Liver (tissue), 9 donors: ENCODE results near the gene MYL12B. TPM values are rescaled to one million over a fixed set of nuclear protein-coding genes. Genes with fewer than 3 reads are reported as not detected.
A peak's percentile ranks its signal among the peaks of the same experiment; 100 is the strongest.

ENCODE experiments used
- DNase-seq: peaks from one replicate; pipeline ENCODE4 v3.0.0-alpha.2; 2017; ENCODE audit warnings: low spot score
- H3K27ac ChIP-seq, 2 donors: one replicate each; pipeline ENCODE4 v1.7.0; 2013; ENCODE audit warnings: inconsistent platforms in 2 of 2, low read length in 2 of 2, control low read depth in 1 of 2, low read depth in 1 of 2, mild to moderate bottlenecking in 1 of 2
- H3K27me3 ChIP-seq, 4 donors: one replicate each; pipeline versions ENCODE4 v1.6.1 to v1.7.0; 2013; ENCODE audit warnings: low read length in 3 of 4, inconsistent platforms in 1 of 4, mild to moderate bottlenecking in 1 of 4, moderate library complexity in 1 of 4; ENCODE audit not compliant: control insufficient read depth in 4 of 4, insufficient read depth in 4 of 4
- H3K36me3 ChIP-seq, 4 donors: one replicate each; pipeline versions ENCODE4 v1.6.1 to v1.7.0; 2013; ENCODE audit warnings: low read length in 3 of 4, mild to moderate bottlenecking in 3 of 4, low read depth in 1 of 4, moderate library complexity in 1 of 4; ENCODE audit not compliant: control insufficient read depth in 4 of 4, insufficient read depth in 3 of 4
- H3K4me1 ChIP-seq, 4 donors: one replicate each; pipeline versions ENCODE4 v1.6.1 to v1.7.0; 2013; ENCODE audit warnings: low read length in 3 of 4, mild to moderate bottlenecking in 3 of 4, moderate library complexity in 1 of 4; ENCODE audit not compliant: control insufficient read depth in 4 of 4, insufficient read depth in 4 of 4
- H3K4me3 ChIP-seq, 3 donors: one replicate each; pipeline versions ENCODE4 v1.6.1 to v1.7.0; 2013; ENCODE audit warnings: low read length in 3 of 3, control low read depth in 1 of 3, low read depth in 1 of 3, mild to moderate bottlenecking in 1 of 3
- H3K9ac ChIP-seq, 2 donors: one replicate each; pipeline ENCODE4 v1.7.0; 2013; ENCODE audit warnings: low read length in 2 of 2, mild to moderate bottlenecking in 2 of 2, moderate library complexity in 2 of 2, control low read depth in 1 of 2, low read depth in 1 of 2
- H3K9me3 ChIP-seq, 4 donors: one replicate each; pipeline versions ENCODE4 v1.6.1 to v1.7.0; 2013; ENCODE audit warnings: low read length in 3 of 4; ENCODE audit not compliant: control insufficient read depth in 4 of 4
- ATF3 ChIP-seq: IDR thresholded peaks from 2 replicates; pipeline ENCODE4 v1.6.1; 2016; ENCODE audit warnings: antibody characterized with exemption
- CTCF ChIP-seq: fragments of 150-350 bp; IDR thresholded peaks from 2 replicates; pipeline ENCODE4 v1.5.1; 2017; ENCODE audit warnings: improper control_type of control experiment, low read depth, low read length; ENCODE audit not compliant: missing input control
- EGR1 ChIP-seq, 2 donors: IDR thresholded peaks; 2 replicates each; pipeline ENCODE4 v1.6.1; 2016 to 2018; ENCODE audit warnings: antibody characterized with exemption in 2 of 2, low read depth in 2 of 2
- FOXA1 ChIP-seq: IDR thresholded peaks from 2 replicates; pipeline ENCODE4 v1.6.1; 2016; ENCODE audit warnings: antibody characterized with exemption
- FOXA2 ChIP-seq: IDR thresholded peaks from 2 replicates; pipeline ENCODE4 v1.6.1; 2016; ENCODE audit warnings: antibody characterized with exemption
- GABPA ChIP-seq, 2 donors: IDR thresholded peaks in 1 of 2; conservative IDR thresholded peaks in 1 of 2; 2 replicates each; pipeline ENCODE4 v1.6.1; 2016; ENCODE audit warnings: antibody characterized with exemption in 2 of 2, mild to moderate bottlenecking in 1 of 2, moderate library complexity in 1 of 2
- HNF4A ChIP-seq, 2 donors: conservative IDR thresholded peaks; 2 replicates each; pipeline ENCODE4 v1.6.1; 2016; ENCODE audit warnings: antibody characterized with exemption in 2 of 2, mild to moderate bottlenecking in 2 of 2
- HNF4G ChIP-seq: IDR thresholded peaks from 2 replicates; pipeline ENCODE4 v1.6.1; 2016; ENCODE audit warnings: antibody characterized with exemption
- JUND ChIP-seq, 2 donors: IDR thresholded peaks; 2 replicates each; pipeline ENCODE4 v1.6.1; 2016; ENCODE audit warnings: antibody characterized with exemption in 2 of 2
- NR2F2 ChIP-seq: IDR thresholded peaks from 2 replicates; pipeline ENCODE4 v1.6.1; 2016; ENCODE audit warnings: antibody characterized with exemption
- RAD21 ChIP-seq, 2 donors: IDR thresholded peaks; 2 replicates each; pipeline ENCODE4 v1.6.1; 2016; ENCODE audit warnings: antibody characterized with exemption in 2 of 2, mild to moderate bottlenecking in 2 of 2
- RXRA ChIP-seq, 2 donors: IDR thresholded peaks; 2 replicates each; pipeline ENCODE4 v1.6.1; 2017 to 2018; ENCODE audit warnings: antibody characterized with exemption in 2 of 2, mild to moderate bottlenecking in 1 of 2
- SP1 ChIP-seq: IDR thresholded peaks from 2 replicates; pipeline ENCODE4 v1.6.1; 2018; ENCODE audit warnings: antibody characterized with exemption, mild to moderate bottlenecking
- TAF1 ChIP-seq: conservative IDR thresholded peaks from 2 replicates; pipeline ENCODE4 v1.6.1; 2016; ENCODE audit warnings: antibody characterized with exemption, mild to moderate bottlenecking
- YY1 ChIP-seq: IDR thresholded peaks from 2 replicates; pipeline ENCODE4 v1.6.1; 2016; ENCODE audit warnings: antibody characterized with exemption, mild to moderate bottlenecking
- WGBS: extraction: QIAGEN DNeasy Blood & Tissue Kit; methylation state at CpG from one replicate; pipeline ENCODE4 v1.1.7; 2013; 5-methylcytosine and 5-hydroxymethylcytosine counted together
- polyA plus RNA-seq, 2 donors: library from polyadenylated mRNA; stranded (reverse) in 1 of 2; unstranded in 1 of 2; fragments of 200-250 nt in 1 of 2; fragments of >200 nt in 1 of 2; fragmentation: Nextera tagmentation in 1 of 2; extraction: Ambion mirVana in 1 of 2; gene quantifications; one replicate each; pipeline versions ENCODE4 v1.2.1 to v1.2.3, GENCODE V29; 2013 to 2015
- total RNA-seq, 2 donors: library from RNA; depleted of rRNA; stranded (reverse); fragments of >200 nt; gene quantifications; one replicate each; pipeline ENCODE4 v1.2.3, GENCODE V29; 2014
- TF ChIP-seq, protein P1 (sequence below): IDR thresholded peaks from 2 replicates; pipeline ENCODE4 v1.6.1; 2016; ENCODE audit warnings: antibody characterized with exemption
- TF ChIP-seq, protein P2 (sequence below): IDR thresholded peaks from 2 replicates; pipeline ENCODE4 v1.6.1; 2016; ENCODE audit warnings: antibody characterized with exemption
- TF ChIP-seq, protein P3 (sequence below): IDR thresholded peaks from 2 replicates; pipeline ENCODE4 v1.6.1; 2016; ENCODE audit warnings: antibody characterized with exemption, mild to moderate bottlenecking
- donor health status: healthy.
- donor health status: healthy.
- donor health status: healthy.
- donor health status: healthy.
- donor health status: healthy.

Gene MYL12B
- total and polyA plus RNA-seq, 4 donors, result 106 to 303 (median 155) TPM

DNA sequence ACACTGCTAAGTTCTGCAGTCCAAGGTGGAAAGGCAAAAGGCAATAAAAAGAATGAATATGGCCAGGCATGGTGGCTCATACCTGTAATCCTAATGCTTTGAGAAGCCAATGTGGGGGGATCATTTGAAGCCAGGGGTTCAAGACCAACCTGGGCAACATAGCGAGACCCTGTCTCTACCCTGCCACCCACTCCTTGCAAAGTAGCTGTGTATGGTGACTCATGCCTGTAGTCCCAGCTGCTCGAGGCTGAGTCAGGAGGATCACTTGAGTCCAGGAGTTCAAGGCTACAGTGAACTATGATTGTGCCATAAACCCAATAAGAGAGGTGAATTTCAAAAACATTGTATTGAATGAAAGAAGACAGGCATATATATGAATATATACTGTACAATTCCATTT is 2.4 kb downstream of the MYL12B start:
- no peak overlapping the region for H3K4me3 ChIP-seq
- TF ChIP-seq HNF4A (conservative IDR thresholded peaks at IDR 0.05) (peak; percentile 4 to 25), FOXA2 (no peak), HNF4G (no peak), GABPA (IDR thresholded peaks at IDR 0.05 in 1 of 2, conservative IDR thresholded peaks at IDR 0.05 in 1 of 2) (no peak), RXRA (IDR thresholded peaks at IDR 0.05) (peak in 1 of 2 donors; percentile 38), SP1 (no peak), ATF3 (no peak), JUND (IDR thresholded peaks at IDR 0.05) (peak; percentile 26 to 35), EGR1 (IDR thresholded peaks at IDR 0.05; ENCODE audit: low read depth in 2 of 2) (no peak), NR2F2 (no peak), RAD21 (IDR thresholded peaks at IDR 0.05) (no peak), CTCF (no peak), TAF1 (no peak), FOXA1 (no peak), YY1 (no peak)
- TF ChIP-seq, protein P1, sequence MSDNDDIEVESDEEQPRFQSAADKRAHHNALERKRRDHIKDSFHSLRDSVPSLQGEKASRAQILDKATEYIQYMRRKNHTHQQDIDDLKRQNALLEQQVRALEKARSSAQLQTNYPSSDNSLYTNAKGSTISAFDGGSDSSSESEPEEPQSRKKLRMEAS, result no peak
- TF ChIP-seq, protein P2, sequence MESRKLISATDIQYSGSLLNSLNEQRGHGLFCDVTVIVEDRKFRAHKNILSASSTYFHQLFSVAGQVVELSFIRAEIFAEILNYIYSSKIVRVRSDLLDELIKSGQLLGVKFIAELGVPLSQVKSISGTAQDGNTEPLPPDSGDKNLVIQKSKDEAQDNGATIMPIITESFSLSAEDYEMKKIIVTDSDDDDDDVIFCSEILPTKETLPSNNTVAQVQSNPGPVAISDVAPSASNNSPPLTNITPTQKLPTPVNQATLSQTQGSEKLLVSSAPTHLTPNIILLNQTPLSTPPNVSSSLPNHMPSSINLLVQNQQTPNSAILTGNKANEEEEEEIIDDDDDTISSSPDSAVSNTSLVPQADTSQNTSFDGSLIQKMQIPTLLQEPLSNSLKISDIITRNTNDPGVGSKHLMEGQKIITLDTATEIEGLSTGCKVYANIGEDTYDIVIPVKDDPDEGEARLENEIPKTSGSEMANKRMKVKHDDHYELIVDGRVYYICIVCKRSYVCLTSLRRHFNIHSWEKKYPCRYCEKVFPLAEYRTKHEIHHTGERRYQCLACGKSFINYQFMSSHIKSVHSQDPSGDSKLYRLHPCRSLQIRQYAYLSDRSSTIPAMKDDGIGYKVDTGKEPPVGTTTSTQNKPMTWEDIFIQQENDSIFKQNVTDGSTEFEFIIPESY, result no peak
- TF ChIP-seq, protein P3, sequence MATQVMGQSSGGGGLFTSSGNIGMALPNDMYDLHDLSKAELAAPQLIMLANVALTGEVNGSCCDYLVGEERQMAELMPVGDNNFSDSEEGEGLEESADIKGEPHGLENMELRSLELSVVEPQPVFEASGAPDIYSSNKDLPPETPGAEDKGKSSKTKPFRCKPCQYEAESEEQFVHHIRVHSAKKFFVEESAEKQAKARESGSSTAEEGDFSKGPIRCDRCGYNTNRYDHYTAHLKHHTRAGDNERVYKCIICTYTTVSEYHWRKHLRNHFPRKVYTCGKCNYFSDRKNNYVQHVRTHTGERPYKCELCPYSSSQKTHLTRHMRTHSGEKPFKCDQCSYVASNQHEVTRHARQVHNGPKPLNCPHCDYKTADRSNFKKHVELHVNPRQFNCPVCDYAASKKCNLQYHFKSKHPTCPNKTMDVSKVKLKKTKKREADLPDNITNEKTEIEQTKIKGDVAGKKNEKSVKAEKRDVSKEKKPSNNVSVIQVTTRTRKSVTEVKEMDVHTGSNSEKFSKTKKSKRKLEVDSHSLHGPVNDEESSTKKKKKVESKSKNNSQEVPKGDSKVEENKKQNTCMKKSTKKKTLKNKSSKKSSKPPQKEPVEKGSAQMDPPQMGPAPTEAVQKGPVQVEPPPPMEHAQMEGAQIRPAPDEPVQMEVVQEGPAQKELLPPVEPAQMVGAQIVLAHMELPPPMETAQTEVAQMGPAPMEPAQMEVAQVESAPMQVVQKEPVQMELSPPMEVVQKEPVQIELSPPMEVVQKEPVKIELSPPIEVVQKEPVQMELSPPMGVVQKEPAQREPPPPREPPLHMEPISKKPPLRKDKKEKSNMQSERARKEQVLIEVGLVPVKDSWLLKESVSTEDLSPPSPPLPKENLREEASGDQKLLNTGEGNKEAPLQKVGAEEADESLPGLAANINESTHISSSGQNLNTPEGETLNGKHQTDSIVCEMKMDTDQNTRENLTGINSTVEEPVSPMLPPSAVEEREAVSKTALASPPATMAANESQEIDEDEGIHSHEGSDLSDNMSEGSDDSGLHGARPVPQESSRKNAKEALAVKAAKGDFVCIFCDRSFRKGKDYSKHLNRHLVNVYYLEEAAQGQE, result no peak
- no peak for DNase-seq
- H3K9ac ChIP-seq, result no peak overlapping the region
- no peak overlapping the region for H3K27ac ChIP-seq
- 49% methylated on average over 2 of the region's 2 CpGs for WGBS
- H3K9me3 ChIP-seq, result no peaks in the 10 kb centered on the region
- H3K36me3 ChIP-seq, result no peaks in the 10 kb centered on the region
- no peaks in the 10 kb centered on the region for H3K27me3 ChIP-seq
- H3K4me1 ChIP-seq, result peaks cover 18 to 67% (median 57%) of the 10 kb centered on the region in 4 donors
